Tongue (tissue), 2 donors: ENCODE results near the gene TMEM131L. TPM values are rescaled to one million over a fixed set of nuclear protein-coding genes. Genes with fewer than 3 reads are reported as not detected.
A peak's percentile ranks its signal among the peaks of the same experiment; 100 is the strongest.
"Not testable (repeated sequence)": the region's sequence is repeated elsewhere in the genome, so short reads cannot be mapped to it uniquely, and the experiment has no call there.

Experiments used
- DNase-seq: peaks from one replicate; pipeline ENCODE4 v3.0.0-alpha.2; 2015
- total RNA-seq: library from RNA; depleted of rRNA; stranded (reverse); fragments of >200 nt; gene quantifications from one replicate; pipeline ENCODE4 v1.2.3, GENCODE V29; 2014

The TMEM131L gene
- total RNA-seq, 1 donor from 2014 or later: 71.5 TPM

- DNase-seq: peak; percentile 33
Measured at GRCh38 chr4:153649572-153649991, 183.4 kb downstream of the TMEM131L start.

- DNase-seq: no peak
Measured at GRCh38 chr4:153651116-153651515, 185.0 kb downstream of the TMEM131L start.

- peak; percentile 13 for DNase-seq
Measured at GRCh38 chr4:153651587-153651986, 185.4 kb downstream of the TMEM131L start.

GRCh38 chr4:153652051-153652784 lies 186.1 kb downstream of the TMEM131L start:
- no peak for DNase-seq

- no peak for DNase-seq
Measured at GRCh38 chr4:153655002-153655541, 188.9 kb downstream of the TMEM131L start.

- DNase-seq: peak; percentile 37
Measured at GRCh38 chr4:153655928-153656327, 189.8 kb downstream of the TMEM131L start.

GRCh38 chr4:153661215-153661822 lies 195.2 kb downstream of the TMEM131L start:
- no peak for DNase-seq

GRCh38 chr4:153661908-153662307 lies 195.7 kb downstream of the TMEM131L start:
- DNase-seq: no peak

GRCh38 chr4:153663667-153664066 lies 197.5 kb downstream of the TMEM131L start:
- no peak for DNase-seq

GRCh38 chr4:153666505-153666904 lies 200.3 kb downstream of the TMEM131L start:
- not testable (repeated sequence) for DNase-seq

- DNase-seq: no peak
Measured at GRCh38 chr4:153668647-153669046, 202.5 kb downstream of the TMEM131L start.

- no peak for DNase-seq
Measured at GRCh38 chr4:153669838-153670237, 203.7 kb downstream of the TMEM131L start.

- DNase-seq: no peak
Measured at GRCh38 chr4:153676486-153676885, 210.3 kb downstream of the TMEM131L start.

- DNase-seq: no peak
Measured at GRCh38 chr4:153676984-153677383, 210.8 kb downstream of the TMEM131L start.

- no peak for DNase-seq
Measured at GRCh38 chr4:153679486-153679885, 213.3 kb downstream of the TMEM131L start.

- no peak for DNase-seq
Measured at GRCh38 chr4:153683763-153684181, 217.6 kb downstream of the TMEM131L start.

GRCh38 chr4:153684182-153684970 lies 218.2 kb downstream of the TMEM131L start, which contains the start of gene TLR2:
TSS of gene TLR2 (plus strand) at chr4:153684280. CDS start at chr4:153702908, 18,628 bp downstream.
- peak; percentile 57 for DNase-seq

- DNase-seq: peak; percentile 11
Measured at GRCh38 chr4:153684971-153685371, 218.8 kb downstream of the TMEM131L start.
